GM12878 (cell line): ENCODE data around the gene NACAD. TPM values are rescaled to one million over a fixed set of nuclear protein-coding genes. Genes with fewer than 3 reads are reported as not detected.
A peak's percentile ranks its signal among the peaks of the same experiment; 100 is the strongest.

Source experiments
- ATAC-seq: fragments of 200-7000 bp; cut with Tn5 transposase; 3 replicates; pipeline ENCODE4 v1.9.1; 2020; ENCODE audit warnings: mild to moderate bottlenecking, moderate library complexity
- Bru-seq: library from RNA; stranded (reverse); fragments of 400-500 nt; gene quantifications from one replicate; lab custom pipeline; 2021; lab: Mats Ljungman, UMichigan
- BruChase-seq, 2 experiments: library from RNA; stranded (reverse); fragments of 400-500 nt; gene quantifications; one replicate each; lab custom pipeline; 2021; lab: Mats Ljungman, UMichigan
- BruUV-seq: library from RNA; stranded (reverse); fragments of 400-500 nt; replicated peaks from 2 replicates; lab custom pipeline; 2021; lab: Mats Ljungman, UMichigan
- CTCF ChIA-PET: fragments of 300-600 bp; sonication (Branson Sonifier 250); formaldehyde crosslinking; extraction: SDS; loops from one replicate; lab custom pipeline; 2021; ENCODE audit warnings: inconsistent platforms; lab: Yijun Ruan, JAX
- POLR2A ChIA-PET: fragments of 350-600 bp; formaldehyde crosslinking; extraction: SDS; loops from one replicate; lab custom pipeline; 2021; ENCODE audit warnings: inconsistent platforms; lab: Charles Lee
- RAD21 ChIA-PET: fragments of 300-600 bp; sonication (Branson Sonifier 250); formaldehyde crosslinking; loops from one replicate; lab custom pipeline; 2023; ENCODE audit warnings: antibody characterized with exemption; ENCODE audit not compliant: unreplicated experiment; lab: Charles Lee
- SMC1A ChIA-PET: fragments of 300-600 bp; sonication (Branson Sonifier 250); formaldehyde crosslinking; loops from one replicate; lab custom pipeline; 2023; ENCODE audit not compliant: unreplicated experiment, uncharacterized antibody; lab: Charles Lee
- DNase-seq: peaks from one replicate; pipeline ENCODE4 v3.0.0-alpha.2; 2011; ENCODE audit warnings: low read depth, low spot score
- FAIRE-seq: peaks from 3 replicates; lab custom pipeline; 2011; peaks lifted over from hg19 to GRCh38; lab: Jason Lieb, UNC
- H2AFZ ChIP-seq: 2 replicates; pipeline ENCODE4 v1.6.0; 2011; ENCODE audit warnings: low read depth, low read length, control low read depth; ENCODE audit not compliant: control insufficient read depth
- H3K27ac ChIP-seq: 2 replicates; pipeline ENCODE4 v1.5.1; 2011; ENCODE audit warnings: control low read depth; ENCODE audit not compliant: control insufficient read depth, insufficient read depth
- H3K27me3 ChIP-seq, 2 experiments: replicated peaks in 1 of 2; 2 replicates each; pipeline versions ENCODE4 v1.6.0 to v1.6.1; 2011; ENCODE audit warnings: low read length in 1 of 2; ENCODE audit not compliant: control insufficient read depth in 2 of 2, insufficient read depth in 2 of 2
- H3K36me3 ChIP-seq, 2 experiments: 2 replicates each; pipeline ENCODE4 v1.5.1; 2011; ENCODE audit warnings: low read length in 1 of 2; ENCODE audit not compliant: control insufficient read depth in 2 of 2, insufficient read depth in 2 of 2
- H3K4me1 ChIP-seq: 2 replicates; pipeline ENCODE4 v1.6.1; 2011; ENCODE audit warnings: mild to moderate bottlenecking, low read length, moderate library complexity, mixed read lengths; ENCODE audit not compliant: control insufficient read depth, insufficient read depth
- H3K4me2 ChIP-seq: 2 replicates; pipeline ENCODE4 v1.6.0; 2011; ENCODE audit warnings: control low read depth; ENCODE audit not compliant: control insufficient read depth, insufficient read depth
- H3K4me3 ChIP-seq: fragments of 200-600 bp; sonication (generic); 2 replicates; pipeline ENCODE4 v1.5.1; 2016
- H3K79me2 ChIP-seq: 2 replicates; pipeline ENCODE4 v1.6.0; 2011; ENCODE audit warnings: low read length; ENCODE audit not compliant: control insufficient read depth, insufficient read depth
- H3K9ac ChIP-seq: 2 replicates; pipeline ENCODE4 v1.8.0; 2011; ENCODE audit warnings: low read length, control low read depth, mixed read lengths; ENCODE audit not compliant: control insufficient read depth, insufficient read depth
- H3K9me3 ChIP-seq: replicated peaks from 3 replicates; pipeline ENCODE4 v1.5.1; 2011; ENCODE audit warnings: mild to moderate bottlenecking, low read length; ENCODE audit not compliant: control insufficient read depth, insufficient read depth
- H4K20me1 ChIP-seq: 2 replicates; pipeline ENCODE4 v1.6.0; 2011; ENCODE audit not compliant: control insufficient read depth, insufficient read depth
- CBX3 ChIP-seq: fragments of 200-600 bp; sonication (generic); IDR thresholded peaks from 2 replicates; pipeline ENCODE4 v1.6.1; 2016; ENCODE audit warnings: low read depth, borderline replicate concordance
- ESRRA ChIP-seq: IDR thresholded peaks from 2 replicates; pipeline ENCODE4 v1.6.1; 2012; ENCODE audit warnings: mild to moderate bottlenecking, low read length, improper control_type of control experiment
- HDGF ChIP-seq: fragments of 450-650 bp; IDR thresholded peaks from 2 replicates; pipeline ENCODE4 v1.6.1; 2016; ENCODE audit warnings: antibody characterized with exemption
- KLF5 ChIP-seq: fragments of 450-650 bp; IDR thresholded peaks from 2 replicates; pipeline ENCODE4 v1.6.1; 2014; ENCODE audit warnings: mild to moderate bottlenecking; ENCODE audit not compliant: partially characterized antibody
- NFXL1 ChIP-seq: fragments of 450-650 bp; IDR thresholded peaks from 2 replicates; pipeline ENCODE4 v1.6.1; 2017; ENCODE audit warnings: antibody characterized with exemption, mild to moderate bottlenecking, borderline replicate concordance
- RCOR1 ChIP-seq: conservative IDR thresholded peaks from 2 replicates; pipeline ENCODE4 v1.6.1; 2012; ENCODE audit warnings: low read depth, low read length, improper control_type of control experiment
- REST ChIP-seq: IDR thresholded peaks from 2 replicates; pipeline ENCODE4 v1.6.1; 2012; ENCODE audit warnings: mild to moderate bottlenecking, low read depth, low read length
- SMC3 ChIP-seq: IDR thresholded peaks from 2 replicates; pipeline ENCODE4 v1.6.1; 2011; ENCODE audit warnings: low read length, improper control_type of control experiment, borderline replicate concordance
- STAT1 ChIP-seq: fragments of 450-650 bp; conservative IDR thresholded peaks from 2 replicates; pipeline ENCODE4 v1.6.1; 2014; ENCODE audit warnings: antibody characterized with exemption, mild to moderate bottlenecking
- SUZ12 ChIP-seq: fragments of 200-600 bp; sonication (generic); IDR thresholded peaks from one replicate; pipeline ENCODE4 v1.6.1; 2018; ENCODE audit warnings: antibody characterized with exemption, mild to moderate bottlenecking; ENCODE audit not compliant: unreplicated experiment
- TCF12 ChIP-seq: IDR thresholded peaks from 2 replicates; pipeline ENCODE4 v1.6.1; 2011; ENCODE audit warnings: low read depth, mild to moderate bottlenecking, low read length
- WRNIP1 ChIP-seq: IDR thresholded peaks from 2 replicates; pipeline ENCODE4 v1.6.1; 2011; ENCODE audit warnings: low read depth, low read length, improper control_type of control experiment, borderline replicate concordance
- ZBED1 ChIP-seq: IDR thresholded peaks from 2 replicates; pipeline ENCODE4 v1.6.1; 2016; ENCODE audit warnings: borderline replicate concordance
- ZNF384 ChIP-seq: IDR thresholded peaks from 2 replicates; pipeline ENCODE4 v1.6.1; 2012; ENCODE audit warnings: low read depth, mild to moderate bottlenecking, low read length, improper control_type of control experiment, borderline replicate concordance
- WGBS: methylation state at CpG from one replicate; pipeline ENCODE4 v1.1.6; 2016; ENCODE audit warnings: low lambda C conversion rate; ENCODE audit not compliant: insufficient replicate concordance, insufficient coverage; ENCODE audit errors: missing lambda C conversion rate; 5-methylcytosine and 5-hydroxymethylcytosine counted together
- in situ Hi-C: fragments of 300-500 bp; cut with MboI; formaldehyde crosslinking; loops from 9 replicates; pipeline ENCODE4 v1.14.3; 2018; ENCODE audit warnings: mixed read lengths
- intact Hi-C: fragments of 100-400 bp; cut with micrococcal nuclease; formaldehyde crosslinking; loops from one replicate; pipeline ENCODE4 v1.14.2; 2022; ENCODE audit not compliant: unreplicated experiment
- long read RNA-seq, 2 experiments: library from polyadenylated mRNA; unstranded; transcript quantifications; one replicate each; pipeline ENCODE4 v2.0.0, GENCODE V29; 2019 to 2020
- polyA minus RNA-seq, 3 experiments: library from RNA; depleted of rRNA, polyadenylated mRNA; stranded (reverse); fragments of >200 nt; gene quantifications; 2 replicates each; pipeline ENCODE4 v1.2.3, GENCODE V29; 2011
- polyA plus RNA-seq, 11 experiments: library from polyadenylated mRNA; depleted of rRNA in 4 of 11; unstranded in 6 of 11; stranded (reverse) in 5 of 11; fragments of >200 nt; fragmentation: Nextera tagmentation in 4 of 11; fragmentation: Illumina TruSeq in 1 of 11; extraction: Ambion mirVana in 4 of 11; extraction: Trizol in 1 of 11; gene quantifications; 1 replicate in 1 of 11; 2 replicates in 10 of 11; pipeline versions ENCODE4 v1.2.1 to v1.2.3, GENCODE V29; 2011 to 2016; ENCODE audit warnings: inconsistent platforms in 2 of 11, missing spikeins in 2 of 11, low read depth in 1 of 11
- total RNA-seq, 4 experiments: library from RNA; depleted of rRNA in 3 of 4; stranded (reverse); fragments of >200 nt in 3 of 4; fragmentation: Illumina TruSeq in 1 of 4; extraction: Trizol in 1 of 4; gene quantifications; 2 replicates each; pipeline versions ENCODE4 v1.2.1 to v1.2.3, GENCODE V29; 2013 to 2021

NACAD gene
- 0.10 TPM in 1 of 2 replicates, not detected in the other for total RNA-seq (2013; cell fraction: nucleolus; rRNA removed)
- total RNA-seq (2014; rRNA removed) (not detected in 2 replicates), total RNA-seq (2014; rRNA removed; fragmentation: Illumina TruSeq; extraction: Trizol) (not detected in 2 replicates), total RNA-seq (2021) (not detected in 2 replicates), polyA plus RNA-seq (2011; rRNA removed) (not detected in 2 replicates), polyA plus RNA-seq (2014; fragmentation: Illumina TruSeq; extraction: Trizol) (not detected in 2 replicates), polyA plus RNA-seq (2014; fragmentation: Nextera tagmentation; extraction: Ambion mirVana) (not detected), polyA plus RNA-seq (2014; rRNA removed) (not detected in 2 replicates), polyA plus RNA-seq (2016; fragmentation: Nextera tagmentation; extraction: Ambion mirVana) (not detected), polyA minus RNA-seq (2011; rRNA and poly(A)+ RNA removed) (not detected in 2 replicates), Bru-seq, nascent RNA (not detected), BruChase-seq, experiment 1, labeled RNA remaining after a 6-hour chase (percentile 21 among the genes with signal in this experiment), BruChase-seq, experiment 2, labeled RNA remaining after a 2-hour chase (percentile 16 among the genes with signal in this experiment)
- not detected for polyA plus RNA-seq (2011; ENCODE audit: low read depth)
- polyA plus RNA-seq (2011; cell fraction: cytosol; rRNA removed) = 0.03 TPM in 1 of 2 replicates, not detected in the other
- 0.13 and 0.15 TPM in 2 replicates for polyA plus RNA-seq (2011; cell fraction: nucleus; rRNA removed)
- polyA plus RNA-seq (2012) = not detected in 2 replicates
- not detected in 2 replicates for polyA minus RNA-seq (2011; cell fraction: cytosol; rRNA and poly(A)+ RNA removed)
- not detected in 2 replicates for polyA minus RNA-seq (2011; cell fraction: nucleus; rRNA and poly(A)+ RNA removed)
- long read RNA-seq, experiment 1 = 0 reads
- long read RNA-seq, experiment 2 = 0 reads

- Histone ChIP-seq H3K4me1 (no peaks in the 10 kb centered on the region), H3K4me2 (peak within 1 kb of the TSS; percentile 30; the same call in 1 of the 2 replicates), H3K27me3 (peaks cover 2% of the 10 kb centered on the region in 2 experiments; a peak in 3 of 4 replicates), H3K9me3 (no peaks in the 10 kb centered on the region), H3K36me3 (no peaks in the 10 kb centered on the region), H3K79me2 (no peaks in the 10 kb centered on the region), H3K9ac (no peak within 1 kb of the TSS), H2AFZ (no peak within 1 kb of the TSS), H3K27ac (no peak within 1 kb of the TSS), H4K20me1 (no peaks in the 10 kb centered on the region), H3K4me3 (no peak within 1 kb of the TSS; the same call in 1 of the 2 replicates)
- ChIA-PET CTCF (interaction anchor here (1.0 kb wide), 1 partner anchor 116 kb away, joined by 3 read pairs; no protein-coding TSS in a partner anchor), SMC1A (no interaction called here), RAD21 (no interaction called here), POLR2A (no interaction called here)
- no TSS peak for BruUV-seq
- no peak for FAIRE-seq
- peak; percentile 58 for ATAC-seq
- 17% methylated on average over 21 of the region's 50 CpGs for WGBS
- intact Hi-C loops (no loop called here), in situ Hi-C loops (no loop called here)
- DNase-seq = no peak
- TF ChIP-seq WRNIP1 = no peak
- TF ChIP-seq KLF5 = no peak
- TF ChIP-seq TCF12 = no peak
- TF ChIP-seq STAT1 = no peak
- TF ChIP-seq ESRRA = no peak
- TF ChIP-seq ZBED1 = no peak
- TF ChIP-seq RCOR1 = no peak
- TF ChIP-seq ZNF384 = no peak
- TF ChIP-seq SUZ12 = no peak
- no peak for TF ChIP-seq CBX3
- TF ChIP-seq SMC3 = no peak
- TF ChIP-seq HDGF = no peak
- TF ChIP-seq REST = no peak
- no peak for TF ChIP-seq NFXL1
Measured at GRCh38 chr7:45088821-45089340, at the start of gene NACAD. NACAD (minus strand) TSS chr7:45088969; CDS start chr7:45088894, 75 bp downstream.
